Suprapubic skin (tissue), 4 donors: Measurements from ENCODE around the gene TTLL5.

ENCODE experiments used
- EP300 ChIP-seq: sonication (generic); formaldehyde crosslinking; IDR thresholded peaks from one replicate; pipeline ENCODE4 v1.6.1; 2017; ENCODE audit warnings: antibody characterized with exemption
- POLR2A ChIP-seq, 2 donors: fragments of 450-650 bp; IDR thresholded peaks; one replicate each; pipeline ENCODE4 v1.6.1; 2017; ENCODE audit warnings: antibody characterized with exemption in 2 of 2, mild to moderate bottlenecking in 2 of 2, moderate library complexity in 2 of 2
- POLR2AphosphoS5 ChIP-seq, 3 donors: sonication (generic); formaldehyde crosslinking; IDR thresholded peaks; one replicate each; pipeline ENCODE4 v1.6.1; 2017; ENCODE audit warnings: antibody characterized with exemption in 3 of 3
- TF ChIP-seq, protein P1 (sequence below), 2 donors: fragments of 200-600 bp in 1 of 2; fragments of 450-650 bp in 1 of 2; sonication (generic) in 1 of 2; IDR thresholded peaks; one replicate each; pipeline ENCODE4 v1.5.1; 2016 to 2019; ENCODE audit warnings: antibody characterized with exemption in 2 of 2, mild to moderate bottlenecking in 1 of 2, moderate library complexity in 1 of 2

DNA sequence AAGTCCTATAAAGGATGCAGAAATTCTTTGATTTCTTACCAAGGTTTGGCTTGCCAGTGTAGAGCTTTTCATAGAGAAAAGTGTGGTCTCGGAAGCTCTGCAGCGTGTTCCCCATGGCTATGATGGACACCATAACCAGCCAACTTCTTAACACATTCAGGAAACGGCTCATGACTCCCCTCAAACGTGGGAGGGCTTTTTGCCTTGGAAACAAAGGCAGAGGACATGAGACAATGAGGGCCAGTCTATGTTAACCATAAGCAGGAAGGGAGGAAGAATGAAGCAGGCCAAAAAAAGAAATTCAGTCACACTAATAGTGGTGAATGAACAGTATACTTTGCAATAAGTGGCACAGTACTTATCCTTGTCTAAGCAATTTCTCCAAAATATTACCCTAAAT is 3.7 kb upstream of the TTLL5 start:
- TF ChIP-seq, protein P1, sequence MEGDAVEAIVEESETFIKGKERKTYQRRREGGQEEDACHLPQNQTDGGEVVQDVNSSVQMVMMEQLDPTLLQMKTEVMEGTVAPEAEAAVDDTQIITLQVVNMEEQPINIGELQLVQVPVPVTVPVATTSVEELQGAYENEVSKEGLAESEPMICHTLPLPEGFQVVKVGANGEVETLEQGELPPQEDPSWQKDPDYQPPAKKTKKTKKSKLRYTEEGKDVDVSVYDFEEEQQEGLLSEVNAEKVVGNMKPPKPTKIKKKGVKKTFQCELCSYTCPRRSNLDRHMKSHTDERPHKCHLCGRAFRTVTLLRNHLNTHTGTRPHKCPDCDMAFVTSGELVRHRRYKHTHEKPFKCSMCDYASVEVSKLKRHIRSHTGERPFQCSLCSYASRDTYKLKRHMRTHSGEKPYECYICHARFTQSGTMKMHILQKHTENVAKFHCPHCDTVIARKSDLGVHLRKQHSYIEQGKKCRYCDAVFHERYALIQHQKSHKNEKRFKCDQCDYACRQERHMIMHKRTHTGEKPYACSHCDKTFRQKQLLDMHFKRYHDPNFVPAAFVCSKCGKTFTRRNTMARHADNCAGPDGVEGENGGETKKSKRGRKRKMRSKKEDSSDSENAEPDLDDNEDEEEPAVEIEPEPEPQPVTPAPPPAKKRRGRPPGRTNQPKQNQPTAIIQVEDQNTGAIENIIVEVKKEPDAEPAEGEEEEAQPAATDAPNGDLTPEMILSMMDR (IDR thresholded peaks at IDR 0.05), result no peak
- no peak for TF ChIP-seq POLR2AphosphoS5 (IDR thresholded peaks at IDR 0.05)
- TF ChIP-seq POLR2A (IDR thresholded peaks at IDR 0.05), result no peak
- TF ChIP-seq EP300, result no peak
